Measurements from ENCODE around the gene TRPV5. TPM values are rescaled to one million over a fixed set of nuclear protein-coding genes. Genes with fewer than 3 reads are reported as not detected.

TRPV5 gene
- polyA plus RNA-seq, 2 of the 4 experiments (the other 2 are of a cell fraction) = not detected

DNA sequence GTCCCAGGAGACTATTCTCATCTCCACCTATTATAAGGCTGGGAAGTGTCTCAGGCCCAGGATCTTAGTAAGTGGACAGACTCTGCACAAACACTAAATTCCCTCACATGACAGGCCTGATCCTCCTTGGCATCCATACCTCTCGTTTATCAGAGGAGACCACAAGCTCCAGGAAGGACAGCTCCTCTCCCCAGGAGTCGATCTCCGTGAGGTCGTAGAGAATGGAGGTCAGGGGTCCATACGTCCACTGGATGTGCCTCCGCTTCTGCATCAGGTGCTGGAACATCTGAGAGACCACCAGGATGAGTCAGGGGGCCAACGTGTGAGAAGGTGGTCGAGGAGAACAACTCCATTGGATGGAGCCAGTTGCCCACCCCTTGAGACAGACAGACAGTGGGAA, 5.6 kb downstream of the TRPV5 start:
- no peaks in the 10 kb centered on the region for H3K9me3 ChIP-seq
- H3K4me1 ChIP-seq = no peaks in the 10 kb centered on the region
- no peak overlapping the region for H3K27ac ChIP-seq
- no peak overlapping the region for H3K4me2 ChIP-seq
- no peak for DNase-seq (ENCODE audit: low read depth in 1 of 2, low spot score in 1 of 2)
- ATAC-seq = no peak
- WGBS (ENCODE audit: missing lambda C conversion rate) = 4% methylated on average over 8 of the region's 8 CpGs
- TF ChIP-seq BHLHE40 (IDR thresholded peaks at IDR 0.05; ENCODE audit: low read depth, low read length) (no peak), ESRRA (IDR thresholded peaks at IDR 0.05; ENCODE audit: borderline replicate concordance, low read length) (no peak), JUNB (IDR thresholded peaks at IDR 0.05) (no peak), RARB (CRISPR knock-in tag; IDR thresholded peaks at IDR 0.05) (no peak), EHMT2 (IDR thresholded peaks at IDR 0.05; ENCODE audit: low read depth) (no peak)
- TF ChIP-seq, protein P1, sequence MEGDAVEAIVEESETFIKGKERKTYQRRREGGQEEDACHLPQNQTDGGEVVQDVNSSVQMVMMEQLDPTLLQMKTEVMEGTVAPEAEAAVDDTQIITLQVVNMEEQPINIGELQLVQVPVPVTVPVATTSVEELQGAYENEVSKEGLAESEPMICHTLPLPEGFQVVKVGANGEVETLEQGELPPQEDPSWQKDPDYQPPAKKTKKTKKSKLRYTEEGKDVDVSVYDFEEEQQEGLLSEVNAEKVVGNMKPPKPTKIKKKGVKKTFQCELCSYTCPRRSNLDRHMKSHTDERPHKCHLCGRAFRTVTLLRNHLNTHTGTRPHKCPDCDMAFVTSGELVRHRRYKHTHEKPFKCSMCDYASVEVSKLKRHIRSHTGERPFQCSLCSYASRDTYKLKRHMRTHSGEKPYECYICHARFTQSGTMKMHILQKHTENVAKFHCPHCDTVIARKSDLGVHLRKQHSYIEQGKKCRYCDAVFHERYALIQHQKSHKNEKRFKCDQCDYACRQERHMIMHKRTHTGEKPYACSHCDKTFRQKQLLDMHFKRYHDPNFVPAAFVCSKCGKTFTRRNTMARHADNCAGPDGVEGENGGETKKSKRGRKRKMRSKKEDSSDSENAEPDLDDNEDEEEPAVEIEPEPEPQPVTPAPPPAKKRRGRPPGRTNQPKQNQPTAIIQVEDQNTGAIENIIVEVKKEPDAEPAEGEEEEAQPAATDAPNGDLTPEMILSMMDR (IDR thresholded peaks at IDR 0.05) = no peak
- TF ChIP-seq, protein P2, sequence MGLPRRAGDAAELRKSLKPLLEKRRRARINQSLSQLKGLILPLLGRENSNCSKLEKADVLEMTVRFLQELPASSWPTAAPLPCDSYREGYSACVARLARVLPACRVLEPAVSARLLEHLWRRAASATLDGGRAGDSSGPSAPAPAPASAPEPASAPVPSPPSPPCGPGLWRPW (IDR thresholded peaks at IDR 0.05) = no peak
- TF ChIP-seq, protein P3, sequence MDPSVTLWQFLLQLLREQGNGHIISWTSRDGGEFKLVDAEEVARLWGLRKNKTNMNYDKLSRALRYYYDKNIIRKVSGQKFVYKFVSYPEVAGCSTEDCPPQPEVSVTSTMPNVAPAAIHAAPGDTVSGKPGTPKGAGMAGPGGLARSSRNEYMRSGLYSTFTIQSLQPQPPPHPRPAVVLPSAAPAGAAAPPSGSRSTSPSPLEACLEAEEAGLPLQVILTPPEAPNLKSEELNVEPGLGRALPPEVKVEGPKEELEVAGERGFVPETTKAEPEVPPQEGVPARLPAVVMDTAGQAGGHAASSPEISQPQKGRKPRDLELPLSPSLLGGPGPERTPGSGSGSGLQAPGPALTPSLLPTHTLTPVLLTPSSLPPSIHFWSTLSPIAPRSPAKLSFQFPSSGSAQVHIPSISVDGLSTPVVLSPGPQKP (IDR thresholded peaks at IDR 0.05; ENCODE audit: low read depth, low read length) = no peak
- ChIA-PET CTCF (interaction anchor here (0.8 to 0.9 kb wide), 2 partner anchors 61 to 117 kb away, joined by 3 to 4 read pairs; no protein-coding TSS in a partner anchor), POLR2A (no interaction called here)
- FAIRE-seq = no peak
- H3K4me3 ChIP-seq = no peak overlapping the region

DNA sequence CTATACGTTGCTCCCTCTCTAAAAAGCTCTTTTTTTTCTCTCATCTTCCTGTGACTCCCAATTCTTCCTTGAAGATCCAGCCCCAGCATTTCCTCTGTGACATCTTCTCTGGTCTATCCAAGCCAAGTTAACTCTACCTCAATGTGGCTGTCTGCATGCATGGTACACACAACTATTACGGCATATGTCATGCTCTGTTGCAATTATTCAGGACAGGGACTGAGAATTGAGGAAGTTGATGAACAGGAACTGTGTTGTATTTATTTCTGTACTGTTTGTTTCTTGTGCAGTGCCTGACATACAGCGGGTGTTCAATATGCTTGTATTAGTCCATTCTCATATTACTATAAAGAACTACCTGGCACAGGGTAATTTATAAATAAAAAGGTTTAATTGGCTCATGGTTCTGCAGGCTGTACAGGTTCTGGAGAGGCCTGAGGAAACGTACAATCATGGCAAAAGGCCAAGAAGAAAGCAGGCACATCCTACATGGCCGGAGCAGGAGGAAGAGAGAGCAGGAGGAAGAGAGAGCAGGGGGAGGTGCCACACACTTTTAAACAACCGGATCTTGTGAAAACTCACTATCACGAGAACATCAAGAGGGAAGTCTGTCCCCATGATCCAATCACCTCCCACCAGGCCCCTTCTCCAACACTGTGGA, 6.3 kb downstream of the TRPV5 start:
- ATAC-seq (no peak), FAIRE-seq (no peak), DNase-seq (ENCODE audit: low read depth in 1 of 2, low spot score in 1 of 2) (no peak)
- TF ChIP-seq MAFK (IDR thresholded peaks at IDR 0.05; ENCODE audit: partially characterized antibody) = no peak
- TF ChIP-seq EP300 (IDR thresholded peaks at IDR 0.05) = no peak
- TF ChIP-seq HDAC2 (IDR thresholded peaks at IDR 0.05) = no peak
- TF ChIP-seq, protein P1 (IDR thresholded peaks at IDR 0.05) = no peak
- no peak for TF ChIP-seq HOXB13 (CRISPR knock-in tag; IDR thresholded peaks at IDR 0.05; ENCODE audit: low read depth)
- TF ChIP-seq HOXA7 (CRISPR knock-in tag; IDR thresholded peaks at IDR 0.05) = no peak
- TF ChIP-seq, protein P3 (IDR thresholded peaks at IDR 0.05; ENCODE audit: low read depth, low read length) = no peak
- TF ChIP-seq TFCP2L1 (CRISPR knock-in tag; IDR thresholded peaks at IDR 0.05) = no peak
- TF ChIP-seq NPAS2 (CRISPR knock-in tag; IDR thresholded peaks at IDR 0.05; ENCODE audit: borderline replicate concordance) = no peak
- TF ChIP-seq EHMT2 (IDR thresholded peaks at IDR 0.05; ENCODE audit: low read depth) = no peak
- no peak for TF ChIP-seq JUNB (IDR thresholded peaks at IDR 0.05)
- no peak for TF ChIP-seq MAZ (IDR thresholded peaks at IDR 0.05; ENCODE audit: borderline replicate concordance, low read depth, low read length)
- TF ChIP-seq, protein P2 (IDR thresholded peaks at IDR 0.05) = no peak
- no peak for TF ChIP-seq CHD2 (IDR thresholded peaks at IDR 0.05; ENCODE audit: low read length, partially characterized antibody)
- TF ChIP-seq, protein P4, sequence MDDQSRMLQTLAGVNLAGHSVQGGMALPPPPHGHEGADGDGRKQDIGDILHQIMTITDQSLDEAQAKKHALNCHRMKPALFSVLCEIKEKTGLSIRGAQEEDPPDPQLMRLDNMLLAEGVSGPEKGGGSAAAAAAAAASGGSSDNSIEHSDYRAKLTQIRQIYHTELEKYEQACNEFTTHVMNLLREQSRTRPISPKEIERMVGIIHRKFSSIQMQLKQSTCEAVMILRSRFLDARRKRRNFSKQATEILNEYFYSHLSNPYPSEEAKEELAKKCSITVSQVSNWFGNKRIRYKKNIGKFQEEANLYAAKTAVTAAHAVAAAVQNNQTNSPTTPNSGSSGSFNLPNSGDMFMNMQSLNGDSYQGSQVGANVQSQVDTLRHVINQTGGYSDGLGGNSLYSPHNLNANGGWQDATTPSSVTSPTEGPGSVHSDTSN (IDR thresholded peaks at IDR 0.05) = no peak
- TF ChIP-seq TP53 (CRISPR knock-in tag; IDR thresholded peaks at IDR 0.05) = no peak
- no peak for TF ChIP-seq SREBF2 (IDR thresholded peaks at IDR 0.05)
- no peak for TF ChIP-seq CBX8 (IDR thresholded peaks at IDR 0.05)
- no peak for TF ChIP-seq ZFP36 (IDR thresholded peaks at IDR 0.05; ENCODE audit: borderline replicate concordance, partially characterized antibody)
- Histone ChIP-seq H3K27ac (no peak overlapping the region), H3K4me2 (no peak overlapping the region), H3K4me3 (no peak overlapping the region), H3K4me1 (no peaks in the 10 kb centered on the region), H3K9me3 (no peaks in the 10 kb centered on the region)
- CTCF ChIA-PET = no interaction called here
- 7% methylated on average over 7 of the region's 7 CpGs for WGBS (ENCODE audit: missing lambda C conversion rate)
- POLR2A ChIA-PET = no interaction called here

All from A549 (cell line).